Tibial artery (tissue), 4 donors: ENCODE data around the gene PCBP1.
"Not testable (repeated sequence)": the region's sequence is repeated elsewhere in the genome, so short reads cannot be mapped to it uniquely, and the experiment has no call there.

ENCODE experiments used
- DNase-seq, 2 donors: peaks; one replicate each; pipeline ENCODE4 v3.0.0-alpha.2; 2019
- H3K27ac ChIP-seq, 2 donors: fragments of 200-600 bp; sonication (generic) in 1 of 2; 1 replicate in 1 of 2; 2 replicates in 1 of 2; pipeline ENCODE4 v1.5.1; 2018 to 2019; ENCODE audit warnings: mild to moderate bottlenecking in 1 of 2
- H3K27me3 ChIP-seq, 2 donors: fragments of 200-600 bp; sonication (generic) in 1 of 2; one replicate each; pipeline versions ENCODE4 v1.5.1 to v1.6.0; 2016 to 2019
- H3K36me3 ChIP-seq, 3 donors: fragments of 200-600 bp; sonication (generic) in 2 of 3; one replicate each; pipeline ENCODE4 v1.5.1; 2016 to 2019; ENCODE audit warnings: mild to moderate bottlenecking in 2 of 3
- H3K4me1 ChIP-seq, 4 donors: fragments of 200-600 bp; sonication (generic) in 2 of 4; 1 replicate in 3 of 4; 2 replicates in 1 of 4; pipeline ENCODE4 v1.5.1; 2016 to 2019
- H3K4me3 ChIP-seq, 2 donors: fragments of 200-600 bp; sonication (generic) in 1 of 2; 1 replicate in 1 of 2; 2 replicates in 1 of 2; pipeline ENCODE4 v1.5.1; 2018 to 2019; ENCODE audit warnings: mild to moderate bottlenecking in 2 of 2
- H3K9me3 ChIP-seq, 3 donors: fragments of 200-600 bp; sonication (generic) in 1 of 3; one replicate each; pipeline ENCODE4 v1.5.1; 2016 to 2019
- intact Hi-C: fragments of 100-400 bp; cut with DNase I; formaldehyde crosslinking; loops from one replicate; pipeline ENCODE4 v1.15.0; 2023; ENCODE audit warnings: low total_unique reads
- TF ChIP-seq, protein P1 (sequence below), 2 experiments: fragments of 200-600 bp in 1 of 2; fragments of 450-650 bp in 1 of 2; IDR thresholded peaks; one replicate each; pipeline ENCODE4 v1.5.1; 2017 to 2019; ENCODE audit warnings: antibody characterized with exemption in 2 of 2, mild to moderate bottlenecking in 1 of 2, moderate library complexity in 1 of 2

PCBP1 gene

DNA sequence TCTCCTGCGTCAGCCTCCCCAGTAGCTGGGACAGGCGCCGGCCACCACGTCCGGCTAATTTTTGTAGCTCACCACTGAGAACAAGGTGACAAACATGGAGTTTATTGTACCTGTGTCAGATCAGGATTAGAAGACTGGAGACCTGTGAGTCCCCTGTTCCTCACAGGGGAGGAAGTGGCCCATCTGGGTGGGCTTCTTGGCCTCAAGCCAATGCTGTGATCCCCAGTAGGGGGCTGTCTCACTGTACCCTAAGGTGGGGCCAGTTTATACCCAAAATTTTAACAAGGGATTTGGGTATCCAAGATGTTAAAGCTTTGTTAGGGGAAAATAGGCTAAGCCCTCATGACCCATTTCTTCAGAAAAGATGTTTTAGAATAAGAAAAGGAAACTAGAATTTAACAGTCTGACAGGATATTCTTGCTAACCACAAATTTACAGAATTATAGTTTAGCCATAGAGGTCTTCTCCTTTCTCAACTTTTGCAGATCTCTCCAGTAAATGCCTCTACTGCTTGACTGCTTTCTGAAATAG, 16.3 kb downstream of the PCBP1 start:
- intact Hi-C loops, result no loop called here
- TF ChIP-seq, protein P1, sequence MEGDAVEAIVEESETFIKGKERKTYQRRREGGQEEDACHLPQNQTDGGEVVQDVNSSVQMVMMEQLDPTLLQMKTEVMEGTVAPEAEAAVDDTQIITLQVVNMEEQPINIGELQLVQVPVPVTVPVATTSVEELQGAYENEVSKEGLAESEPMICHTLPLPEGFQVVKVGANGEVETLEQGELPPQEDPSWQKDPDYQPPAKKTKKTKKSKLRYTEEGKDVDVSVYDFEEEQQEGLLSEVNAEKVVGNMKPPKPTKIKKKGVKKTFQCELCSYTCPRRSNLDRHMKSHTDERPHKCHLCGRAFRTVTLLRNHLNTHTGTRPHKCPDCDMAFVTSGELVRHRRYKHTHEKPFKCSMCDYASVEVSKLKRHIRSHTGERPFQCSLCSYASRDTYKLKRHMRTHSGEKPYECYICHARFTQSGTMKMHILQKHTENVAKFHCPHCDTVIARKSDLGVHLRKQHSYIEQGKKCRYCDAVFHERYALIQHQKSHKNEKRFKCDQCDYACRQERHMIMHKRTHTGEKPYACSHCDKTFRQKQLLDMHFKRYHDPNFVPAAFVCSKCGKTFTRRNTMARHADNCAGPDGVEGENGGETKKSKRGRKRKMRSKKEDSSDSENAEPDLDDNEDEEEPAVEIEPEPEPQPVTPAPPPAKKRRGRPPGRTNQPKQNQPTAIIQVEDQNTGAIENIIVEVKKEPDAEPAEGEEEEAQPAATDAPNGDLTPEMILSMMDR (IDR thresholded peaks at IDR 0.05), result no peak
- Histone ChIP-seq H3K9me3 (no peaks in the 10 kb centered on the region), H3K4me3 (no peak overlapping the region), H3K27ac (no peak overlapping the region), H3K27me3 (no peaks in the 10 kb centered on the region), H3K36me3 (no peaks in the 10 kb centered on the region), H3K4me1 (peaks cover 0 to 6% (median 2%) of the 10 kb centered on the region in 4 donors)
- peak in 1 of 2 donors; percentile 15 for DNase-seq

GRCh38 chr2:70104231-70105111, 17.2 kb downstream of the PCBP1 start:
- no peaks in the 10 kb centered on the region for H3K36me3 ChIP-seq
- H3K4me3 ChIP-seq, result no peak overlapping the region
- H3K9me3 ChIP-seq, result no peaks in the 10 kb centered on the region
- no peaks in the 10 kb centered on the region for H3K27me3 ChIP-seq
- H3K4me1 ChIP-seq, result peaks cover 0 to 14% (median 7%) of the 10 kb centered on the region in 4 donors
- TF ChIP-seq, protein P1 (IDR thresholded peaks at IDR 0.05), result no peak
- DNase-seq, result peak in 1 of 2 donors; percentile 60
- intact Hi-C loops, result no loop called here
- H3K27ac ChIP-seq, result no peak overlapping the region

DNA sequence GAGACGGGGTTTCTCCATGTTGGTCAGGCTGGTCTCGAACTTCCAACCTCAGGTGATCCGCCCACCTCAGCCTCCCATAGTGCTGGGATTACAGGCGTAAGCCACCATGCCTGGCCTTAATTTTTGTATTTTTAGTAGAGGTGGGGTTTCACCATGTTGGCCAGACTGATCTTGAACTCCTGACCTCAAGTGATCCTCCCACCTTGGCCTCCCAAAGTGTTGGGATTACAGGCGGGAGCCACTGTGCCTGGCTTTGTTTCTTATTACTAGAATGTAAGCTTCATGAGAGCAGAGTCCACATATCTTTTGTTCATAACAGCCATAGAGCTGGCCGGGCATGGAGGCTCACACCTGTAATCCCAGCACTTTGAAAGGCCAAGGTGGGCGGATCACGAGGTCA, 18.9 kb downstream of the PCBP1 start:
- H3K27ac ChIP-seq, H3K9me3 ChIP-seq, H3K4me3 ChIP-seq, intact Hi-C loops, H3K27me3 ChIP-seq, H3K36me3 ChIP-seq: not testable (repeated sequence)
- peaks cover 0 to 20% (median 7%) of the 10 kb centered on the region in 4 donors for H3K4me1 ChIP-seq
- DNase-seq, result peak in 1 of 2 donors; percentile 9

DNA sequence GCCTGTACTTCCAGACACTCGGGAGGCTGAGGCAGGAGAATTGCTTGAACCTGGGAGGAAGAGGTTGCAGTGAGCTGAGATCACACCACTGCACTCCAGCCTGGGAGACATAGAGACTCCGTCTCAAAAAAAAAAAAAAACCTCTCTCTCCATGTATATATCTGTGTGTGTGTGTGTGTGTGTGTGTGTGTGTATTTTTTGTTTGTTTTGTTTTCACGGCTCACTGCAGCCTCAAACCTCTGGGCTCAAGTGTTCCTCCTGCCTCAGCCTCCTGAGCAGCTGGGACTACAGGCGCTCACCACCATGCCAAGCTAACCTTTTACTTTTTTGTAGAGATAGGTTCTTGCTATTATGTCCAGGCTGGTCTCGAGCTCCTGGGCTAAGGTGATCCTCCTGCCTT, 23.1 kb downstream of the PCBP1 start:
- H3K9me3 ChIP-seq, H3K27ac ChIP-seq, H3K36me3 ChIP-seq, intact Hi-C loops, H3K4me3 ChIP-seq, H3K27me3 ChIP-seq: not testable (repeated sequence)
- peak in 1 of 2 donors; percentile 34 for DNase-seq
- peaks cover 0 to 47% (median 12%) of the 10 kb centered on the region in 4 donors for H3K4me1 ChIP-seq

DNA sequence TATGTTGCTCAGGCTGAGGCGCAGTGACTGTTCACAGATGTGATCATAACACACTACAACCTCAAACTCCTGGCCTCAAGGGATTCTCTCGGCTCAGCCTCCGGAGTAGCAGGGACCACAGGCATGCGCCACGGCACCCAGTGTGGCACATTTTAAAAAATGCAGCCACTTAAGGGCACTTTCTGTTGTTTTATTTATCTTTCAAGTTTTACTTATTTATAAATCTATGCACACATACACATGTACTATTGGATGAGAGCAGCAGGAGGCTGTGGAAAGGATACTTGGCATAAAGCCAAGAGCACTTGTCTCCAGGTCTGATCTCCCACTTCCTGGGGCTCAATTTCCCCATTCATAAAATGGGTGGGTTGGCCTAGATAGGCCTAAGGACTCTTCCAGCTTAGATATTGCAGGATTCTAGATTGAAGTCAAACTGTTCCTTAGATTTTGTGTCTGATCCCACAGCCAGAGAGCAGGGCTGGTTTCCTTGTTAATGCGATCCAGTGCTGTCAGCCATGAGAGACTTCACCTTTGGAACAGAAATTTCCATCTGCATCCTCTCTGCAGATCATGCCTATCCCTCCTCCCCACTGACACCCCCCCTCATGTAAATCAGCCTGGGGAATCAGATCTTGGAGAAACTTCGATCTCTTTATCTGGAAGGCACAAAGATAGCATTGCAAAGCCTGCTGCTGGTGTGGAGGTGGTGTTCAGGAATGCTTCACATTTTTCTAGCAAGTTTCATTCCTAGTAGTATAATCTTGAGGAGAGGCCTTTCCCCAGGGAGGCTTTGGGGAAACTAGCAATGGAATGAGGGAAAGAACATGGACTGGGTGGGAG, 24.7 kb downstream of the PCBP1 start:
- H3K27me3 ChIP-seq, result no peaks in the 10 kb centered on the region
- H3K36me3 ChIP-seq, result no peaks in the 10 kb centered on the region
- peaks cover 0 to 47% (median 13%) of the 10 kb centered on the region in 4 donors for H3K4me1 ChIP-seq
- DNase-seq, result peak in 1 of 2 donors; percentile 29
- TF ChIP-seq, protein P1 (IDR thresholded peaks at IDR 0.05), result no peak
- H3K27ac ChIP-seq, result peak overlapping the region; percentile 0 to 69
- intact Hi-C loops, result no loop called here
- H3K4me3 ChIP-seq, result no peak overlapping the region
- H3K9me3 ChIP-seq, result no peaks in the 10 kb centered on the region

DNA sequence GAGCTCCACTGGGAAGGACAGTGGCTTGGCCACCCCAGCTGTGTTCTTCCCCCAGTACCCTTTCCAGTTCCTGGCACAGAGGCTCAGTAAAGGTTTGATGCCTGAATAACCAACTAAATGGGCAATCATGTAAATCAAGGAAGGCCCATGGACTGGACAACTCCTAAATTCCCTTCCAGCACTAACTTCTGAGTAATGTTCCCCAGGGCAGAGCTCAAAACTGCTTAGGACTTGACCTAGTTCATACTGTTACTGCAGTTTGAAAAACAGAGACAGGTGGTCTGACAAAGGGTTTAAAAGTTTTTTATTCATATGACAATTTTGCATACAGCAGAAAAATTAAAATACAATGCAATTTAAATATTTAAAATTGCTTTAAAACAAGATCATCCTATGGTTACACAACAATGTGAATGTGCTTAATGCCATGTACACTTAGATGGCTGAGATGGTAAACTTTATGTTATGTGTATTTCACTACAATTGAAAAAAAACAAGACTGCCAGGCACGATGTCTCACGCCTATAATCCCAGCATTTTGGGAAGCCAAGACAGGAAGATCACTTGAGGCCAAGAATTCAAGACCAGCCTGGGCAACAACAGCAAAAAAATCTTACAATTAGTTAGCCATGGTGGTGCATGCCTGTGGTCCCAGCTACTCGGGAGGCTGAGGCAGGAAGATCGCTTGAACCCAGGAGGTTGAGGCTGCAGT, 26.2 kb downstream of the PCBP1 start:
- Histone ChIP-seq H3K36me3 (no peaks in the 10 kb centered on the region), H3K4me1 (peaks cover 0 to 41% (median 12%) of the 10 kb centered on the region in 4 donors), H3K9me3 (no peaks in the 10 kb centered on the region), H3K27ac (peak overlapping the region in 1 of 2 donors; percentile 69), H3K27me3 (no peaks in the 10 kb centered on the region), H3K4me3 (no peak overlapping the region)
- DNase-seq, result peak in 1 of 2 donors; percentile 11
- intact Hi-C loops, result no loop called here
- TF ChIP-seq, protein P1 (IDR thresholded peaks at IDR 0.05), result no peak
